T-helper 9 cell (primary cell): Measurements from ENCODE around the gene ETS1.
A peak's percentile ranks its signal among the peaks of the same experiment; 100 is the strongest.

ENCODE experiments used
- DNase-seq: peaks from one replicate; pipeline ENCODE4 v3.0.0-alpha.2; 2020

ETS1 gene

GRCh38 chr11:128619007-128619406, 31.6 kb upstream of the ETS1 start:
- no peak for DNase-seq

- DNase-seq = no peak
These were observed 31.2 kb upstream of the ETS1 start for GRCh38 chr11:128618603-128619002.

- DNase-seq = no peak
These were observed 28.8 kb upstream of the ETS1 start for GRCh38 chr11:128616161-128616560.

GRCh38 chr11:128615612-128616011, 28.3 kb upstream of the ETS1 start:
- DNase-seq = no peak

GRCh38 chr11:128615076-128615475, 27.7 kb upstream of the ETS1 start:
- no peak for DNase-seq

- DNase-seq = no peak
These were observed 26.7 kb upstream of the ETS1 start for GRCh38 chr11:128614026-128614425.

GRCh38 chr11:128613300-128613995, 26.1 kb upstream of the ETS1 start:
- no peak for DNase-seq

- peak; percentile 30 for DNase-seq
These were observed 23.6 kb upstream of the ETS1 start for GRCh38 chr11:128610721-128611617.

- DNase-seq = no peak
These were observed 22.4 kb upstream of the ETS1 start for GRCh38 chr11:128609785-128610184.

- DNase-seq = no peak
These were observed 21.5 kb upstream of the ETS1 start for GRCh38 chr11:128608746-128609407.

- DNase-seq = no peak
These were observed 20.5 kb upstream of the ETS1 start for GRCh38 chr11:128607819-128608218.

- no peak for DNase-seq
These were observed 17.4 kb upstream of the ETS1 start for GRCh38 chr11:128604723-128605122.

GRCh38 chr11:128603752-128604414, 16.5 kb upstream of the ETS1 start:
- DNase-seq = no peak

GRCh38 chr11:128603003-128603696, 15.8 kb upstream of the ETS1 start:
- DNase-seq = no peak

- no peak for DNase-seq
These were observed 12.4 kb upstream of the ETS1 start for GRCh38 chr11:128599729-128600128.

- DNase-seq = no peak
These were observed 11.3 kb upstream of the ETS1 start for GRCh38 chr11:128598506-128599150.

GRCh38 chr11:128598096-128598495, 10.7 kb upstream of the ETS1 start:
- no peak for DNase-seq

- no peak for DNase-seq
These were observed 9.9 kb upstream of the ETS1 start for GRCh38 chr11:128597209-128597608.

GRCh38 chr11:128596250-128596649, 8.9 kb upstream of the ETS1 start:
- no peak for DNase-seq

GRCh38 chr11:128595775-128596174, 8.4 kb upstream of the ETS1 start:
- DNase-seq = no peak

- DNase-seq = no peak
These were observed 7.9 kb upstream of the ETS1 start for GRCh38 chr11:128595221-128595620.

- no peak for DNase-seq
These were observed 6.9 kb upstream of the ETS1 start for GRCh38 chr11:128594226-128594625.
